Kidney capillary endothelial cell (primary cell): ENCODE results near the gene FSTL4.

Experiments
- DNase-seq: peaks from one replicate; pipeline ENCODE4 v3.0.0-alpha.2; 2018; ENCODE audit warnings: low spot score

FSTL4 gene

GRCh38 chr5:133512896-133513295, 99.4 kb downstream of the FSTL4 start:
- no peak for DNase-seq

GRCh38 chr5:133511653-133512235, 100.6 kb downstream of the FSTL4 start:
- DNase-seq = no peak

GRCh38 chr5:133510634-133511262, 101.6 kb downstream of the FSTL4 start:
- DNase-seq = no peak

- no peak for DNase-seq
Observed at GRCh38 chr5:133509742-133510079, 102.6 kb downstream of the FSTL4 start.

- no peak for DNase-seq
Observed at GRCh38 chr5:133508845-133509741, 103.2 kb downstream of the FSTL4 start.

GRCh38 chr5:133508331-133508730, 104.0 kb downstream of the FSTL4 start:
- DNase-seq = no peak

- DNase-seq = no peak
Observed at GRCh38 chr5:133506181-133506580, 106.2 kb downstream of the FSTL4 start.

- DNase-seq = no peak
Observed at GRCh38 chr5:133503511-133503910, 108.8 kb downstream of the FSTL4 start.

DNA sequence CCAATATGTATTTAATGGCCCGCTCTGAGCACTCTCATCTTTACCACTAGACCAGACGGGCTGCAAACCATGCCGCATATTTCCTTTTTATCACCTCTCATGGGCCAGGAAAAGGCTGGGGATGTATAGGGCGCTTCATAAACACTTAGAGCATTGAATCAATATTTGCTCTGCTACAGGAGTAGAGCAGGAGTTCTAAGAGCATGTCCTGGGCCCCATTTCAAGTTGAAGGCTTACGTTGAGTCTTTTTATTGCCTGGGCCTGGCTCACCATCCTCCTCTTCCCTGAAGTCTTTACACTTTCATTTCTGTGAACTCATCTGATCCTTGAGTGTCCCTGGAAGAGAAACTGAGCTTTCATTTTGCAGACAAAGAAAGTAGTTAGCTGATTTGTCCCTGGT, 112.4 kb downstream of the FSTL4 start:
- DNase-seq = no peak

DNA sequence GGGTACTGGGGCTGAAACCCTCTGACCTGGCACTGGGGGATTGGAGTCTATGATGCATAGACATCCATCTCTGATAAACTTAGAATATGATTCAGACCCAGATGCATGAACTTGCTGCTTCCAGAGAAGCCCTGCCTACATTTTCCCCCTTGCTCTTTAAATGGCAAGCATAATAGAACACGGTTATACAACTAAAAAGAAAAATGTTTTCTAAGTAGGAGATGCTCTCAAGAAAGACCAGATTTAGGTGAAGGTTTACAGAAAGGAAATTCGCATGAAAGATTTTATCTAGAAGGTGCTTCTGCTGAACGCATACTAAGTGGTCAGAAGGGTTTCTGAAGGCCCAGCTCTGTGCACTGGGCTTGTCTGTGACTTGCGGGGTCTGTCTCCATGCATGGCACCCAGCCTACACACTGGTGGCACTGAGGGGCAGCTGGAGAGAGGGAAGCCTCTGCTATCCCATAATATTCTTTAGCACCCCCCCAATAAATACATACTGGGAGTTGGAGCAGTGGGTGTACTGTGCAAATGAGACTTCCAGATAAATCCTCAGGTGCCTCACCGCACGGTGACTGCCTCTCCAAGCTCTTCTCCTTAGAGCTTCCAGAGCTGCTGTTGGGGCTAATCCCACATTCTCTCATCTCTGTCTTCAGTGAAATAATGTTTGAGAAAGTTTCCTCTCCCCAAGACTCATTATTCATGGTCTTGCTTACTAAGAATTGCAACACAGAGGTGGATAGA, 114.6 kb downstream of the FSTL4 start:
- no peak for DNase-seq

- no peak for DNase-seq
Observed at GRCh38 chr5:133496631-133497030, 115.7 kb downstream of the FSTL4 start.

GRCh38 chr5:133494923-133495246, 117.5 kb downstream of the FSTL4 start:
- DNase-seq = no peak

GRCh38 chr5:133494232-133494922, 118.0 kb downstream of the FSTL4 start:
- DNase-seq = no peak

GRCh38 chr5:133489632-133490031, 122.7 kb downstream of the FSTL4 start:
- DNase-seq = no peak

GRCh38 chr5:133487093-133487492, 125.2 kb downstream of the FSTL4 start:
- DNase-seq = no peak

- no peak for DNase-seq
Observed at GRCh38 chr5:133485468-133485867, 126.9 kb downstream of the FSTL4 start.

GRCh38 chr5:133483406-133484090, 128.8 kb downstream of the FSTL4 start:
- no peak for DNase-seq

DNA sequence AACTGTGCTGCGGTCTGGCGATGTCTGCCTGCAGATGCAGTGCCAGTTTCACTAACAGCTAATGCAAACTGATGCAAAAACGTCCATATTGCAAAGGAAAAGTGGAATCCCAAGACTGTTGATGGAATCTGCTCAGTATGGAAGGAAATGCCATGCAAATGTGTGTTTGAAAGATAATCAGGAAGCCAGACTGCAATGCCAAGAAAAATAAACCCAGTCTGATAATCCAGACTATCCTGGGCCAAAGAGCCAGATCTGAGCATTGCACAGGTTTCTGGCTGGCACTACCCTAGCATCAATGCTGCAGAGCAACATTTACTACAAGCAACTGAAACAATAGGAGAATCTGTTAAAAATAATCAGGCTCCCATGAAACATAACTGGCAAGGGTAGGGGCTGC, 130.3 kb downstream of the FSTL4 start:
- DNase-seq = no peak

DNA sequence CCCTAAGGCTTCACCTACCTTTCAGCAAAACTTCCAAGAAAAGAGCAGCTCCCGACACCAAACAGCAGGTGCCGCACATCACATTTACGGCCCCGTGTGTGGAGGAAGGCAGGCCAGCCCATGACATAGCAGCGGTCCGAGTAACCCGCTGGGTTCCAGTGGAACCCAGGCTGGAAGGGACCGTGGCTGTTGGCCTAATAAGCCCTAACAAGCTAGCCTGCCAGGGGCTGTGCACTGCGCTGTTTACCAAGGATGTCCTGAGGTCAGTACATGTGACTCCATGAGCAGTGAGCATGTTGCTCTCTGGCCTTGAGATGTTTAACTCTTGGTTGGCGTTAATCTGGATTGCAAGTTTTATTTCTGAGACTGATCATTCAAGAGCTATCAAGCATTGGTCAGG, 131.5 kb downstream of the FSTL4 start:
- no peak for DNase-seq

DNA sequence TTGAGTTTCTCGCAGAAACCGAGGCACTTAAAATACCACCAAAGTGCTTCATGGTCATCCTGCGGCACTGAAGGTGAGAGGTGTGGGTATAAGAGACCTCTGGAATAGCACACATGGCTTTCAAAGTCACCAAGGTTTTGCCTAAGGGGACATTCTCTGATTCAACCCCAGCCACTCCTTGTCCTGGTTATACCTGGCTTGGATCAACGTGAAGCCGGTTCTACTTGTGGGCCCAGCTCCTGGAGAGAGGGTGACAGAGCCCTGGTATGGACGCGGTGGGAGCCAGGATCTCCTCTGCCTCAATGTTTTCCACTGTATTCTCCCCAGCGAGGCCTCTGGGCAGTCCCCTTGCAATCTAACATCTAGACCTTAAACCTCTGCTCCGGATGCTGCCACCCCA, 132.0 kb downstream of the FSTL4 start:
- no peak for DNase-seq

- no peak for DNase-seq
Observed at GRCh38 chr5:133478199-133478985, 133.9 kb downstream of the FSTL4 start.
